ENCODE data around the gene ABCB6.

Gene ABCB6

DNA sequence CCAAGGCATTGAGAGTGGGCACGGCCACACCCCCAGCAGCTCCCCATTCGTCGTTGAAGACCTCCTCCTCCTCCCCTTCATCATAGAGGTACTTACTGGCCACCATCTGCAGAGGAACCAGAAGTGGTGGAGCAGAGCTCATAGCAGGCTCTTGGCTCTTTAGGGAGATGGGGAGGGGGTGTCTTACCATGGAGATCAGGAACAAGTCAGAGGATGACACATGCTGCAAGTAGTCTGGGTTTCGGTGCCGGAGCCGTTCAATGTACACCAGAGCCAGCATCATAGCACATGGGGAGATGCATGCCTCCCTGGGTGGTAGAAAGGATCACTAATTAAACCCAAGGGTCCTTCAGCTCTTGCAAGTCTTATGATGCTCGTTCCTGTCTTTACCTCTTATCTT, 44.0 kb downstream of the ABCB6 start (continued):
- TF ChIP-seq PATZ1 (tag by site-specific recombination; IDR thresholded peaks at IDR 0.05): no peak
- no peak for TF ChIP-seq ZNF624 (tag by site-specific recombination; IDR thresholded peaks at IDR 0.05)

GRCh38 chr2:219174146-219174545, 44.6 kb downstream of the ABCB6 start:
- no peaks in the 10 kb centered on the region for H3K9me3 ChIP-seq (ENCODE audit: control insufficient read depth, insufficient read depth, low read depth, low read length)
- no peak overlapping the region for H3K27ac ChIP-seq (ENCODE audit: extremely low read depth, low read depth, low read length)
- POLR2A ChIA-PET: no interaction called here
- peaks cover 6% of the 10 kb centered on the region; the same call in 1 of the 2 replicates for H3K4me1 ChIP-seq (ENCODE audit: control insufficient read depth, insufficient read depth, low read length)
- CTCF ChIA-PET: interaction anchor here (0.6 to 8.4 kb wide), 12 partner anchors 10 to 1073 kb away, joined by 3 to 101 read pairs (median 3); partner anchors contain the start of genes ANKZF1 and ATG9A
- H3K36me3 ChIP-seq (ENCODE audit: control insufficient read depth in 2 of 2, insufficient read depth in 1 of 2, low read length in 2 of 2): peaks cover 4 to 36% of the 10 kb centered on the region in 2 experiments; a peak in 2 of 3 replicates
- H3K4me3 ChIP-seq (ENCODE audit: low read depth, low read length): no peak overlapping the region
- TF ChIP-seq ZIC2 (tag by site-specific recombination; IDR thresholded peaks at IDR 0.05) (no peak), ZNF529 (tag by site-specific recombination; IDR thresholded peaks at IDR 0.05; ENCODE audit: insufficient replicate concordance) (no peak), ZNF600 (tag by site-specific recombination; IDR thresholded peaks at IDR 0.05) (no peak), ZNF223 (tag by site-specific recombination; IDR thresholded peaks at IDR 0.05) (no peak), INSM2 (tag by site-specific recombination; IDR thresholded peaks at IDR 0.05) (no peak), ZNF660 (tag by site-specific recombination; IDR thresholded peaks at IDR 0.05) (no peak), ZEB2 (tag by site-specific recombination; IDR thresholded peaks at IDR 0.05) (no peak), HOXD13 (CRISPR knock-in tag; IDR thresholded peaks at IDR 0.05; ENCODE audit: borderline replicate concordance) (no peak), ZNF292 (tag by site-specific recombination; IDR thresholded peaks at IDR 0.05; ENCODE audit: borderline replicate concordance, low read depth) (no peak), ZNF48 (tag by site-specific recombination; IDR thresholded peaks at IDR 0.05) (no peak), KLF9 (tag by site-specific recombination; IDR thresholded peaks at IDR 0.05; ENCODE audit: low read depth) (no peak), ZNF239 (tag by site-specific recombination; IDR thresholded peaks at IDR 0.05) (no peak), ZNF664 (tag by site-specific recombination; IDR thresholded peaks at IDR 0.05) (no peak), ZNF280D (tag by site-specific recombination; IDR thresholded peaks at IDR 0.05) (no peak), ZNF302 (tag by site-specific recombination; IDR thresholded peaks at IDR 0.05; ENCODE audit: low read depth) (no peak), SP7 (tag by site-specific recombination; IDR thresholded peaks at IDR 0.05) (no peak), ZNF473 (tag by site-specific recombination; IDR thresholded peaks at IDR 0.05) (no peak), ZFP41 (tag by site-specific recombination; IDR thresholded peaks at IDR 0.05; ENCODE audit: borderline replicate concordance) (no peak)
- TF ChIP-seq, protein P1, sequence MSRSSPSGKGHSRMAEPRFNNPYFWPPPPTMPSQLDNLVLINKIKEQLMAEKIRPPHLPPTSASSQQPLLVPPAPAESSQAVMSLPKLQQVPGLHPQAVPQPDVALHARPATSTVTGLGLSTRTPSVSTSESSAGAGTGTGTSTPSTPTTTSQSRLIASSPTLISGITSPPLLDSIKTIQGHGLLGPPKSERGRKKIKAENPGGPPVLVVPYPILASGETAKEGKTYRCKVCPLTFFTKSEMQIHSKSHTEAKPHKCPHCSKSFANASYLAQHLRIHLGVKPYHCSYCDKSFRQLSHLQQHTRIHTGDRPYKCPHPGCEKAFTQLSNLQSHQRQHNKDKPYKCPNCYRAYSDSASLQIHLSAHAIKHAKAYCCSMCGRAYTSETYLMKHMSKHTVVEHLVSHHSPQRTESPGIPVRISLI (tag by site-specific recombination; IDR thresholded peaks at IDR 0.05): no peak
- TF ChIP-seq, protein P2, sequence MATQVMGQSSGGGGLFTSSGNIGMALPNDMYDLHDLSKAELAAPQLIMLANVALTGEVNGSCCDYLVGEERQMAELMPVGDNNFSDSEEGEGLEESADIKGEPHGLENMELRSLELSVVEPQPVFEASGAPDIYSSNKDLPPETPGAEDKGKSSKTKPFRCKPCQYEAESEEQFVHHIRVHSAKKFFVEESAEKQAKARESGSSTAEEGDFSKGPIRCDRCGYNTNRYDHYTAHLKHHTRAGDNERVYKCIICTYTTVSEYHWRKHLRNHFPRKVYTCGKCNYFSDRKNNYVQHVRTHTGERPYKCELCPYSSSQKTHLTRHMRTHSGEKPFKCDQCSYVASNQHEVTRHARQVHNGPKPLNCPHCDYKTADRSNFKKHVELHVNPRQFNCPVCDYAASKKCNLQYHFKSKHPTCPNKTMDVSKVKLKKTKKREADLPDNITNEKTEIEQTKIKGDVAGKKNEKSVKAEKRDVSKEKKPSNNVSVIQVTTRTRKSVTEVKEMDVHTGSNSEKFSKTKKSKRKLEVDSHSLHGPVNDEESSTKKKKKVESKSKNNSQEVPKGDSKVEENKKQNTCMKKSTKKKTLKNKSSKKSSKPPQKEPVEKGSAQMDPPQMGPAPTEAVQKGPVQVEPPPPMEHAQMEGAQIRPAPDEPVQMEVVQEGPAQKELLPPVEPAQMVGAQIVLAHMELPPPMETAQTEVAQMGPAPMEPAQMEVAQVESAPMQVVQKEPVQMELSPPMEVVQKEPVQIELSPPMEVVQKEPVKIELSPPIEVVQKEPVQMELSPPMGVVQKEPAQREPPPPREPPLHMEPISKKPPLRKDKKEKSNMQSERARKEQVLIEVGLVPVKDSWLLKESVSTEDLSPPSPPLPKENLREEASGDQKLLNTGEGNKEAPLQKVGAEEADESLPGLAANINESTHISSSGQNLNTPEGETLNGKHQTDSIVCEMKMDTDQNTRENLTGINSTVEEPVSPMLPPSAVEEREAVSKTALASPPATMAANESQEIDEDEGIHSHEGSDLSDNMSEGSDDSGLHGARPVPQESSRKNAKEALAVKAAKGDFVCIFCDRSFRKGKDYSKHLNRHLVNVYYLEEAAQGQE (tag by site-specific recombination; IDR thresholded peaks at IDR 0.05): no peak
